ENCODE results near the gene ARHGAP15. TPM values are rescaled to one million over a fixed set of nuclear protein-coding genes. Genes with fewer than 3 reads are reported as not detected.

Gene ARHGAP15
- total RNA-seq, 1 donor from 2014 or later, result 56.2 TPM

DNA sequence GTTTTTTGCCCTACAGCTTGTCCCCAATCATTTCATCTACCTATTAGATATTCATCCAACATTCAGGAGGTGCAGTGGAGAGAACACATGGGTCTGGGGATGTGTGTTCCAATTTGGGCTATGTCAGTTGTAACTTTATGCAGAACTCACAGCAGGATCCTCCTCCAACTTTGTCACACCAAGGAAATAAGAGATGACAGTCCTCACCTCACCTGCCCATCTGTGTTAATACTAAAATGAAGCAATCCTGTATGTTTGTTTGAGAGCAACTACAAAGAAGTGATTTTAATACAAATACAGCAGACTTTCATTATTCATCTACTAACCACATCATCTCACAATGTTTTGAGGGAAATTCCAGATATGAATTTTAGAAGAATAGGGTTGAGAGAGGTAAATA, 126.7 kb downstream of the ARHGAP15 start:
- peaks cover 8% of the 10 kb centered on the region for H3K36me3 Mint-ChIP-seq (ENCODE audit: low read depth)
- H3K4me1 Mint-ChIP-seq, result peaks cover 63% of the 10 kb centered on the region
- peak overlapping the region; percentile 76 for H3K4me3 Mint-ChIP-seq
- intact Hi-C loops (cut with micrococcal nuclease), result loop anchor here (5.0 to 10.0 kb wide), 4 partner anchors 211 to 1079 kb away; a partner anchor contains a TSS
- H3K27me3 Mint-ChIP-seq, result no peaks in the 10 kb centered on the region
- peak; percentile 72 for DNase-seq
- no peaks in the 10 kb centered on the region for H3K9me3 Mint-ChIP-seq
- peak overlapping the region; percentile 90 for H3K27ac Mint-ChIP-seq

DNA sequence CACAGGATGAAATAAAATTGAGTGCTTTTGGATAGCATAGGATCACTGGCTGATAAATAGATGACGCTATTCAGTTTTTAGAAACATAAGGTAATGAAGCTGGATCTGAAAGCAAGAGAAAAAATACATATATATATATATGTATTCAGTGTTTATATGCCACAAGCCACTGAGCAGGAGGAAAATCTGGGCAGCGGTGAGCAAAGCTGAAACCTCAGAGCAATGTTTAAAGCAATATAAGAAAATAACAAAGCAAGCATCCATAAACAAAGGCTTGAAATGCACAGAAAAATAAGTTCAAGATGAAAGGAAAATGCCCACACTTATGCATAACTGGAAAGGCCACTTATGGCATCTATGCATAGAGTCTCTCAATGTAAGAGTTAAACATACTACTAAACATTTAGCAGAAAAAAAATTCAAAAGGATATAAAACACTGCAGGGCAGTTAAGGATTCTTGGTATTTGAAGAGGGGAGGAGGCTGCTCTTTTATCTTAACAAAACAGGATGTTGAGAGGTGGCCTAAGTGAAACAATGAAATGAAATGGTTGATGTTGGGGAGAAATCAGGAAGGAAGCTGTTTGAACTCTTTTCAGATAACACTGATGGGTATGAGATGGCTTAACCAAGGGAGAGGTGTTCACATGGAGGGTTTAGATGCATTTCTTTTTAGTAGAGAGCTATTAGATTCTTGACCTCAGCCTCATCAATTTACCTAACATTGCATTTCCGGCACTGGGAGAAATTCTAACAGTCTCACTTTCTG, 129.1 kb downstream of the ARHGAP15 start:
- H3K4me1 Mint-ChIP-seq, result peaks cover 68% of the 10 kb centered on the region
- no peaks in the 10 kb centered on the region for H3K27me3 Mint-ChIP-seq
- no peaks in the 10 kb centered on the region for H3K9me3 Mint-ChIP-seq
- H3K4me3 Mint-ChIP-seq, result peak overlapping the region; percentile 80
- intact Hi-C loops (cut with micrococcal nuclease), result loop anchor here (1.0 to 10.0 kb wide), 7 partner anchors 26 to 1076 kb away; partner anchors contain the start of gene ARHGAP15
- peaks cover 9% of the 10 kb centered on the region for H3K36me3 Mint-ChIP-seq (ENCODE audit: low read depth)
- DNase-seq, result peak; percentile 80
- H3K27ac Mint-ChIP-seq, result peak overlapping the region; percentile 95

DNA sequence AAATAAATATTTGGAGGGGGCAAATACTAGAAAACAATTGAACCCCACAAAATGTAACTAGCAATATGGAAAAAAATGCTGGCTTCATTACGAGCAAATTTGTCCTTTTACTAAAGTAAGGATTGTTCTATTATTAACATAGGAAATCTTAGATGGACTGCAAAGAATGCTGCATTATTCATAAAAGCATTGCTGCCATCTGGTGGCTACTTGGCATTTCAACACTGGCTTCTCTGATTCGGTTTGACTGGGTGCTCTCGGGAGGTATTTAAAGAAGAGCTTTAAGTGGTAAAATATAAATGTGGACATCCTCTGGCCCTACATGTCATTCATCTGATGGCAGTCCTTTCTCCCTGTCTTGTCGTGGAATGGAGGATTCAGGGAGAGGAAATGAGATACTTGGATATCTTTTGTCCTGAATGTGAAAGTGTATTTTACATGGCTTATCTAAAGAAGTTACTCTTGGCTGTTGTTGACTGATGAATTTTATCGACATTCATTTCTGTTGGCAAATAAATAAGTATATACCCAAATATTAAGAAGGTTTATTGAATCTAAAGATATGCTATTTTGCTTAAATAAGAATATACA, 130.2 kb downstream of the ARHGAP15 start:
- intact Hi-C loops (cut with micrococcal nuclease), result loop anchor here (1.0 to 10.0 kb wide), 9 partner anchors 25 to 1075 kb away; a partner anchor contains a TSS
- no peaks in the 10 kb centered on the region for H3K27me3 Mint-ChIP-seq
- H3K36me3 Mint-ChIP-seq (ENCODE audit: low read depth), result peaks cover 18% of the 10 kb centered on the region
- peaks cover 3% of the 10 kb centered on the region for H3K9me3 Mint-ChIP-seq
- peak overlapping the region; percentile 95 for H3K27ac Mint-ChIP-seq
- peak overlapping the region; percentile 80 for H3K4me3 Mint-ChIP-seq
- peak; percentile 92 for DNase-seq
- H3K4me1 Mint-ChIP-seq, result peaks cover 66% of the 10 kb centered on the region

DNA sequence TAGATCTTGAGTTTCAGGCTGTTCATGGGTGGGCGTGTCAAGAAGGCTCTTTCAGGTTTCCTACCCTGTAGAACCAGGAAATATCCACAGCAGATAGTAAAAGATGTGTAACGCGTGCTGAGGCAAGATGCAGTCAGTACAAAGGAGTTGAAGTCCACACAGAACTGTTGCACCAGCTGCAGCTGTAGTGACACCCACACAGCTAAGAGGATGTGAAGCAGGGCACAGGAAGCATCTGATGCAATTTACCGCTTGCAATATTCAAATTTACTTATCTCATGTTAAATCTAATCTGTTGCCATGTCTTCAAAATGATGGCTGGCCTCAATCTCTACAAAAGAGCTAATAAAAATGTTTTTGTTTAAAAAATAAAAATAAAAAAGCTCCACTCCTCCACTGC, 132.8 kb downstream of the ARHGAP15 start:
- Mint-ChIP-seq H3K27me3 (no peaks in the 10 kb centered on the region), H3K9me3 (peaks cover 6% of the 10 kb centered on the region), H3K27ac (peak overlapping the region; percentile 95), H3K36me3 (ENCODE audit: low read depth) (peaks cover 27% of the 10 kb centered on the region), H3K4me1 (peaks cover 53% of the 10 kb centered on the region), H3K4me3 (peak overlapping the region; percentile 66)
- intact Hi-C loops (cut with micrococcal nuclease), result no loop called here
- peak; percentile 86 for DNase-seq

DNA sequence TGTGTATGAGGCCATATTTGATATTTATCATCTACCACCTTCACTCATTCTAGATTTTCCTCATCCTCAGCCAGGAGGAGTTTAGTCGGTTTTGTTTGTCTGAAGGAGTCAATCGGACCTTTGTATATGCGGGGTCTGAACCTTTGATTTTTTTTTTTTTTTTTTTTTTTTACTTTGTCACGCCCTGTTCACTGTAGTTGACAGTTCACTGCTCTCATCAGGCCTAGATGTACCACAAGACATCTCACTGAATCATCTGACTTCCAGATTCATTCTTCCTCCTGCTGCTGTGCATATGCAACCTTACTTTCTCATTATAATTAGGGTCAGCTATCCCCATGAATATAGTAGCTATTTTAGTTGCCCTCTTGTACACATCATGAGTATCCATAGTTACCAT, 133.2 kb downstream of the ARHGAP15 start:
- peaks cover 10% of the 10 kb centered on the region for H3K9me3 Mint-ChIP-seq
- H3K36me3 Mint-ChIP-seq (ENCODE audit: low read depth), result peaks cover 31% of the 10 kb centered on the region
- intact Hi-C loops (cut with micrococcal nuclease), result no loop called here
- H3K27me3 Mint-ChIP-seq, result no peaks in the 10 kb centered on the region
- H3K4me3 Mint-ChIP-seq, result peak overlapping the region; percentile 53
- peak; percentile 60 for DNase-seq
- H3K4me1 Mint-ChIP-seq, result peaks cover 50% of the 10 kb centered on the region
- H3K27ac Mint-ChIP-seq, result peak overlapping the region; percentile 87

DNA sequence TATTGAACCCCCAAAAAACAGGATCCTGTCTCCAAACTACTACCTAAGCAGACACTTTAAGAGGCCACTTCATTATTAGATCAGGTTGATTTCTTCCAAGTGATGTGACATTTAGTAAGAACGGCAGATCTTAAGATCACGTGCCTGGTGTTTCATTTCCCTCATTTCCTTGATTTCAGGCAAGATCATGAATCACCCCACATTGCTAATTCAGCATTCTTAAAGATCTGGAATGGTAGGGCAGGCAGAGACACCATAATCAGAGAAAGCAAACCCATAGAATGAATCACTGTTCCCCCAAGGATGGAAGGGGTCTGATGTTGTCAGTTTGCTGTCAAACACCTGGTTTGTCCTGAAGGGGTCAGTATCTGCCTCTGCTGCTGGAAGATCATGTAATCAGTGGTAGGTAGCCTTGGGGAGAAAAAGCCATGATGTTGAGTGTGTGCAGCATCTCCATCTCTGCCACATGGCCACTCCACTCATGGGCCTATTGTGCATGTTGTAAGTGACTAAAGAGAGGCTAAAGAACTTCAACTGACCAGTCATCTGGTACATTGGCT, 133.9 kb downstream of the ARHGAP15 start:
- intact Hi-C loops (cut with micrococcal nuclease), result no loop called here
- H3K9me3 Mint-ChIP-seq, result peaks cover 10% of the 10 kb centered on the region
- DNase-seq, result no peak
- H3K4me3 Mint-ChIP-seq, result peak overlapping the region; percentile 53
- peak overlapping the region; percentile 87 for H3K27ac Mint-ChIP-seq
- no peaks in the 10 kb centered on the region for H3K27me3 Mint-ChIP-seq
- peaks cover 31% of the 10 kb centered on the region for H3K36me3 Mint-ChIP-seq (ENCODE audit: low read depth)
- H3K4me1 Mint-ChIP-seq, result peaks cover 44% of the 10 kb centered on the region

DNA sequence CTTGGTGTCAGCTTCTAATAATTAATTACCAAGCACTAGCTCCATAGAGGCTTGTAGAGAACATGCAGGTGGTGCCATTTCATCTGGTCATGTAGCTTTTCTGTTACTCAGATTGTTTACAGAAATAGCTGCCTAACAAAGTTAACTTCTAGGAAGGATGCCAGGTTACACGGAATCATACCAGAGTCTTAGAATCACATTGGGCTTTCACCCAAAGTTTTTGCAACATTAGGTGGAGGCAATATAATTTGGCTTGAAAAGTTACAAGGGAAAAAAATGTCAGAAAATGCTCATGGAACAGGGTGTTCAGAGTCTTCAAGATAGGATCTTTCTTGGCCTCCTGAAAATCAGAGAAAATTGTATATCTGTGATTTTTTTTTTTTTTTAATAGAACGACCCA, 135.6 kb downstream of the ARHGAP15 start:
- intact Hi-C loops (cut with micrococcal nuclease), result no loop called here
- H3K9me3 Mint-ChIP-seq, result peaks cover 10% of the 10 kb centered on the region
- DNase-seq, result no peak
- no peak overlapping the region for H3K27ac Mint-ChIP-seq
- H3K4me3 Mint-ChIP-seq, result no peak overlapping the region
- peaks cover 31% of the 10 kb centered on the region for H3K4me1 Mint-ChIP-seq
- H3K36me3 Mint-ChIP-seq (ENCODE audit: low read depth), result peaks cover 33% of the 10 kb centered on the region
- no peaks in the 10 kb centered on the region for H3K27me3 Mint-ChIP-seq

DNA sequence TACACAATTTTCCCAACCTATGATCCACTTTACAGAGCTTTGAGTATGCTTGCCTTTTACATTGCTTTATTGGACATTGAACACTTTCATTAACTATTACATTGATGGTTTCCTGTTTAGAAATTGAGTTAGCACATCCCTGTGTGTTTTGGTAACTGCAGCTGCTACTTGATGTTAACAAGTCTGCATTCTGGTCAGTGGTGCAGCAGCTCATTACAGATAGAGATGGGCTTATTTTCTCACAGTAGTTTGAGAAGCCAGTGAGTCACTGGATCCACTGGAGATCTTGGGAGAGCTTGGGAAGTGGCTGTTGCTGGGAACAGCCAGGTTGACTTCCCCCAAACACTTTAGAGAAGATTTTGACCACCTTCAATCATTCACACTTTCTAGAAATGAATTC, 150.5 kb downstream of the ARHGAP15 start:
- Mint-ChIP-seq H3K27ac (peak overlapping the region; percentile 53), H3K36me3 (ENCODE audit: low read depth) (peaks cover 20% of the 10 kb centered on the region), H3K9me3 (no peaks in the 10 kb centered on the region), H3K4me1 (peaks cover 31% of the 10 kb centered on the region), H3K27me3 (no peaks in the 10 kb centered on the region), H3K4me3 (no peak overlapping the region)
- intact Hi-C loops (cut with micrococcal nuclease), result no loop called here
- no peak for DNase-seq

DNA sequence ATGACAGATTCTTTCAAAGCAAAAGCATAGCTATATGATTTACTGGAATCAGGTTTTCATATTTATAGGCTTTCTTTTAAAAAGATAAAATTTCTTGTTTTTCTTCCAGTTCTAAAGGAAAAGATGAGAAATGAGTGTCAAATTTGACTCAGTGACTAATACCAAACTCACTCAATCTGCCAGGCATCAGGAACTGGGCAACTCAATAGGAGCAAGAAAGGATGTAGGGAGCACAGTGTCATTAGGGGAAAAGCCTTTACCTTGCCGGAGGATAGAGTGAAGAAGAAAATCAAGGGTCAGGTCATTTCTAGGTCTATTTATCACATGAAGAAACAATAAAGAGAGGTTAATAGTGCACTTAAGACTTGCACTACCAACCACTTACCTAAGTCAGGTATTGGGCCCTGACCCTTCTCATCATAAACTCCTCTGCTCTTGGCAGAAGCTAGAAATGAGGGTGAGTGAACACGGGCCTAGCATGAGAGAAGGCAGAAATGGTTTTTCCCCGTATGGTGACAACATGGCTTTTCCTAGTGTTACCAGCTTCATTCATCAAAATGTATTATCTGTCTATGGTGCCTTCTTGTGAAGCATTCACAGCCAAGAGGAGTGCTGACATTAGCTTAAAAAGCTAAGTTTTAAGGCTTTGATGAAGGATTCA, 151.0 kb downstream of the ARHGAP15 start:
- peaks cover 19% of the 10 kb centered on the region for H3K36me3 Mint-ChIP-seq (ENCODE audit: low read depth)
- intact Hi-C loops (cut with micrococcal nuclease), result no loop called here
- no peak for DNase-seq
- peaks cover 31% of the 10 kb centered on the region for H3K4me1 Mint-ChIP-seq
- H3K27ac Mint-ChIP-seq, result no peak overlapping the region
- no peaks in the 10 kb centered on the region for H3K27me3 Mint-ChIP-seq
- no peaks in the 10 kb centered on the region for H3K9me3 Mint-ChIP-seq
- no peak overlapping the region for H3K4me3 Mint-ChIP-seq

DNA sequence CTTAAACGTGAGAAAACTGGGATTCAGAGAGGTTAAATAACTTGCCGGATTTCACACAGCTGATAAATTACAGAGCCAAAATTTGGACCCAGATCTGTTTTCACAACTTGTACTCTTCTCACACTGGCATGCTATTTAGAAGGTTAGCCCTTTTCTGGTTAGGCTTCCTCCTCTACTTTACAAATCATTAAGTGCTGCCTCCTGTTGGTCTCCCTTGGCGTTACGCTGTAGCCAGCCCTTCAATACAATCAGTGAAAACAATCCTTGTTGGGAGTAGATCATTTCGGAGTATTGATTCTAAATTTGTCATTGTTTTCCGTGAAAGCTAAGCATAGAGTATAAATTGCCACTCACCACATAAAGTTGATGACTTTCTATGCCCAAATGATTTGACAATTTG, 153.5 kb downstream of the ARHGAP15 start:
- Mint-ChIP-seq H3K27me3 (no peaks in the 10 kb centered on the region), H3K9me3 (no peaks in the 10 kb centered on the region), H3K27ac (no peak overlapping the region), H3K4me3 (no peak overlapping the region), H3K4me1 (peaks cover 16% of the 10 kb centered on the region), H3K36me3 (ENCODE audit: low read depth) (peaks cover 5% of the 10 kb centered on the region)
- intact Hi-C loops (cut with micrococcal nuclease), result loop anchor here (1.0 kb wide), 1 partner anchor 248 kb away; no protein-coding TSS in a partner anchor
- peak; percentile 78 for DNase-seq

DNA sequence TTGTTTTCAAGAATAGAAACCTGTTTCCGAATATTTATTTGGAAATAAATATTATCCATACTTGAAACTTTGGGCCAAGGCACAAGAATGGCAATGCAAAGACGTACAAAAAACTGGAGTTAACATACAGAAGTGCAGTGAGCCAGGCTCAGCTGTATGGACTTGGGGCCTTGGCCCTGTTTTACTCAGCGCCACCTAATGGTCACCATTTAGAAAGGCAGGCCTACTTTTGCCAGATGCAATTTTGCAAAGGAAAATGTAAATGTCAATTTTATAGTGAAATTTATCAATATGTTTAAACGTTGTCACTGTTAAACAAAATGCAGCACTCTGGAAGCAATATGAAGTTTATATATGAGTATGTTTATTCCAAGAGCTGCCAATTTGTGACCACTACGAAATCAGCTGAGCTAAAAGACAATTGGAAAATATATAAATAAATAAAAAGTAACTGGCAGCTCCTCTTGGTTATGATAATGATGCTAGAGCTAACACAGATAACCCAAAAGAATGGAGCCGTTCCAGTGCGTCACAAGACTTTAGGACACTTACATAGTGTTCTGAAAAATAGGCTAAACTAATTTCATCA, 155.0 kb downstream of the ARHGAP15 start:
- no peak overlapping the region for H3K4me3 Mint-ChIP-seq
- intact Hi-C loops (cut with micrococcal nuclease), result loop anchor here (2.0 kb wide), 1 partner anchor 25 kb away; no protein-coding TSS in a partner anchor
- no peaks in the 10 kb centered on the region for H3K27me3 Mint-ChIP-seq
- no peak overlapping the region for H3K27ac Mint-ChIP-seq
- H3K4me1 Mint-ChIP-seq, result peaks cover 13% of the 10 kb centered on the region
- H3K36me3 Mint-ChIP-seq (ENCODE audit: low read depth), result peaks cover 8% of the 10 kb centered on the region
- DNase-seq, result peak; percentile 75
- H3K9me3 Mint-ChIP-seq, result no peaks in the 10 kb centered on the region

DNA sequence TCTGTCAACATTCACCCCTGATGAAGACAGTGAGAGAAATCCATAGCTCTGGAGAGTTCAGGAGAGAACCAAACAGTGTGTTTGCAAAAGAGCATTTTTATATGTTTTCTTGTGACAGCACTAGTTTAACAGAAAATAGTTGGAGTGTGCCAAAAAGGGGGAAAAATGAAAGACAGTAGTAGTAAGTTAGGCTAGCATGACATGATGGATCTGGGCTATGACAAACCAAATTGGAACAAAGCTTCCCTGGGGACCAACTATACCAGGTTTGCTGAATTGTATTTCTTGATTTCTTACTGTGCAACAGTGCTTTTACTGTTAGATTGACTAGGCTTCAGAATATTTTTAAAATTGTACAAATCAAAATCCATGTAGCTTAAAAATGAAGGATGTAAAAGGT, 159.8 kb downstream of the ARHGAP15 start:
- DNase-seq, result peak; percentile 26
- Mint-ChIP-seq H3K4me1 (peaks cover 3% of the 10 kb centered on the region), H3K27ac (no peak overlapping the region), H3K27me3 (no peaks in the 10 kb centered on the region), H3K4me3 (no peak overlapping the region), H3K9me3 (no peaks in the 10 kb centered on the region), H3K36me3 (ENCODE audit: low read depth) (peaks cover 12% of the 10 kb centered on the region)
- intact Hi-C loops (cut with micrococcal nuclease), result no loop called here

DNA sequence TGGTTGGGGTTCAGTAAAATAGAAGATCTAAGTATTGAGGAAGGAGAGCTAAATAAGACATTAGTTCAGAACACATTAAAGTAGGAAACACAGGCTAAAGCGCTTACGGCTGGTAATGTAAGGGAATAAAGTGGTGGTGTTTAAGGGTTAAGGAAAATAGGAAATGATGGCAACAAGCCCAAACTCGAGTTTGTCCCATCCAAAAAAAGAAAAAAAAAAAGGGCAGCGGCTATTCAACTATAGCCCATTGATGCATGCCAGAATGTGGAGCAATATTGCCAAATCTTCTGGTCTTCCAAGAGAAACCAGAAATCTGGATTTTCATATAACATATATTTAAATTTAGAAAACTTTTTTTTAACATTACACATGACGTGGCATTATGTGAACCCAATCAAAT, 161.0 kb downstream of the ARHGAP15 start:
- no peak for DNase-seq
- Mint-ChIP-seq H3K4me3 (no peak overlapping the region), H3K27ac (no peak overlapping the region), H3K9me3 (no peaks in the 10 kb centered on the region), H3K27me3 (no peaks in the 10 kb centered on the region), H3K4me1 (peaks cover 3% of the 10 kb centered on the region), H3K36me3 (ENCODE audit: low read depth) (peaks cover 12% of the 10 kb centered on the region)
- intact Hi-C loops (cut with micrococcal nuclease), result no loop called here

All from activated CD4-positive, alpha-beta T cell treated with anti-CD3 and anti-CD28 coated beads, Interleukin-2, amount 10 ng/mL, durations not matched to agents 24 days and 14 days (primary cell).